Measurements from ENCODE around the gene MAP2K3.
"Not testable (repeated sequence)": the region's sequence is repeated elsewhere in the genome, so short reads cannot be mapped to it uniquely, and the experiment has no call there.

MAP2K3 gene

GRCh38 chr17:21310766-21311602 is 26.5 kb downstream of the MAP2K3 start:
- not testable (repeated sequence) for DNase-seq (ENCODE audit: low read depth)

- DNase-seq (ENCODE audit: low read depth): no peak
Measured at GRCh38 chr17:21313320-21313719, 28.8 kb downstream of the MAP2K3 start.

GRCh38 chr17:21313761-21314160 is 29.2 kb downstream of the MAP2K3 start:
- DNase-seq (ENCODE audit: low read depth): not testable (repeated sequence)

GRCh38 chr17:21314261-21314664 is 29.8 kb downstream of the MAP2K3 start:
- DNase-seq (ENCODE audit: low read depth): not testable (repeated sequence)

DNA sequence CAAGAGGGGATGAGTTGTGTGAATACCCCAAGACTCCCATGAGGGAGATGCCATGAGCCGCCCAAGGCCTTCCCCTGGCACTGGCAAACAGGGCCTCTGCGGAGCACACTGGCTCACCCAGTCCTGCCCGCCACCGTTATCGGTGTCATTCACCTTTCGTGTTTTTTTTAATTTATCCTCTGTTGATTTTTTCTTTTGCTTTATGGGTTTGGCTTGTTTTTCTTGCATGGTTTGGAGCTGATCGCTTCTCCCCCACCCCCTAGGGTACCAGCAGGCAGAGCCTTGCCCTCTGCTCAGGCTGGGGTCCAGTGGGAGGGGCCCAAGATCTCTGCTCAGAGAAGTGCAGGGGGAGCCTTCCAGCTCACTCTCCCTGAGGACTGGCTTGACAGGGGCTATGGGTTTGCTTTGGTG is 30.2 kb downstream of the MAP2K3 start:
- not testable (repeated sequence) for DNase-seq (ENCODE audit: low read depth)

- not testable (repeated sequence) for DNase-seq (ENCODE audit: low read depth)
Measured at GRCh38 chr17:21315246-21316000, 30.9 kb downstream of the MAP2K3 start.

DNA sequence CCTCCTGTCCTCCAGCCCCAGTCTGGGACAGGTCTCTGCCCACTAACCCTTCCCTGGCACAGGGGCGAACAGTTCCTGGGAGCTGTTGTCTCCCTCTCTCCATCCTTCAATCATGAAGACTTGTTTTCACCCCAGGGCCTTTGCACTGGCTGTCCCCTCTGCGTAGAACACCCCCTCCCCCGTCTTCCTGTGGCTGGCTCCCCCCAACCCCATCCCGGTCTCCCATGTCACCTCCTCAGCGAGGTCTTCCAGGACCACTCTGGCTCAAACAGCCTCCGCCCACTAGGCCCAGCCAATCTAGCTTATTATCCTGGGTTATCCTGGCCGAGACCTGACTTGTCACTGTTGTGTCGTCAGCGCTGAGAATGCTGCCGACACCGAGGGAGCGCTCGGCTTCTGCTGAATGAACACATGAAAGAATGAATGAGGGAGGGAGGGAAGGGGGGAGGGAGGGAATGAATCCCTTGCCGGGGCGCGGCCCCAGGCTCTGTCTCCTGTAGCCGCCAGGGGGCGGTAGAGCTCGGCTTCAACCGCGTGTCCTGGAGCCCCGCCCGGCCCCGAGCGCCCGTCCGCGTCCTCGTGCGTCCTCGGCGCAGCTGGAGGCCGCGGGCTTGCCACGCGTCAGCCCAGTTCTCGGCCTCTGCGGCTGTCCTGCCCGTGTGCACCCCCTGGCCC is 31.8 kb downstream of the MAP2K3 start:
- DNase-seq (ENCODE audit: low read depth): not testable (repeated sequence)

DNA sequence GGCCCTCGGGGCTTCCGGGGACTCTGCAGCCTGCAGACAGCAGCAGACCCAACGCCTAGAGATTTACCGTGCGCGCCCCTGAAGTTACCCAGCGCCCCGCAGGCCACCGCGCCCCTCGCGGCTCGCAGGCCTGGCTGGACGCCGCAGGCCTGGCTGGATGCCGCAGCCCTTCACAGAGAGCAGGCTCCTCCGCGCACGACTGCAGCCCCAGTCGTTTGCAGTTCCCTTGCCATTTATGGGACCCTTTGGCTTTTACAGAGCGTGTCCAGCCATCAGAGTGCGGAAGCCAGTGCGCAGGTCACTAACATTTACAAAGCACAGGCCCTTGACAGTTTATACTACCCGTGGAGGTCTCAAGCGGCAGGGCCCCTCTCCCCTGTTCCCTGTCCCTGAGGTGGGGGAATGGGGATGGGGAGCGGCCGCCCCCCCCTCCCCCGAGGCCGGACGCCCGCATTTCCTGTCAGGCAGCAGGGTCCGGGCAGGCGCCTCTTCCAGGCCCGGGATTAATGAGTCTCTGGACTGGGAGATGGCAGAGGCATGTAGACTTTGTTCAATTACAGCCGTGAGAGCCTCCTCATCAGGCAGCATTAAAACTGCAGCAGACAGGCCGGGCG is 32.5 kb downstream of the MAP2K3 start:
- DNase-seq (ENCODE audit: low read depth): not testable (repeated sequence)

- not testable (repeated sequence) for DNase-seq (ENCODE audit: low read depth)
Measured at GRCh38 chr17:21317821-21318220, 33.3 kb downstream of the MAP2K3 start.

GRCh38 chr17:21318439-21318838 is 33.9 kb downstream of the MAP2K3 start:
- DNase-seq (ENCODE audit: low read depth): no peak

GRCh38 chr17:21318856-21319255 is 34.3 kb downstream of the MAP2K3 start:
- DNase-seq (ENCODE audit: low read depth): not testable (repeated sequence)

- not testable (repeated sequence) for DNase-seq (ENCODE audit: low read depth)
Measured at GRCh38 chr17:21319256-21319655, 34.7 kb downstream of the MAP2K3 start.

- not testable (repeated sequence) for DNase-seq (ENCODE audit: low read depth)
Measured at GRCh38 chr17:21319686-21320375, 35.3 kb downstream of the MAP2K3 start.

GRCh38 chr17:21320430-21320829 is 35.9 kb downstream of the MAP2K3 start:
- DNase-seq (ENCODE audit: low read depth): not testable (repeated sequence)

DNA sequence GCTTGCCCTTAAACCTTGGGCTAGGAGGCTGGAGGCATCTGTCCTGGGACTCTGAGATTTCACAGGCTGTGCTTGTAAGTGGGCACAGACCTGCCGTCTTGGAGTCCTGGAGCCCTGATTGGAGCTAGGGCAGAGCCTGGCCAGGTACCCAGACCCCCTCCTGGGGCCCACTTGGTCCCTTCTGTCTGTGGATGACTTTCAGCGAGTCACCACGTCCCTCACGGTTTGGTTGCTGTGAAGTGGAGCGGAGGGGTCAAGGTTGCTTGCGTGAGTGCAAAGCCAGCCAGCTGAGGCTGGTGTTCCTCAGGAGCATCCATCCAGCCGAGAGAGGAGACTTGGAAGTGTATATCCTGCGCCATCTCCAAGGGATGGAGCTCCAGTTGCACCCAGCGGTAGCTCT is 36.5 kb downstream of the MAP2K3 start:
- DNase-seq (ENCODE audit: low read depth): not testable (repeated sequence)

DNA sequence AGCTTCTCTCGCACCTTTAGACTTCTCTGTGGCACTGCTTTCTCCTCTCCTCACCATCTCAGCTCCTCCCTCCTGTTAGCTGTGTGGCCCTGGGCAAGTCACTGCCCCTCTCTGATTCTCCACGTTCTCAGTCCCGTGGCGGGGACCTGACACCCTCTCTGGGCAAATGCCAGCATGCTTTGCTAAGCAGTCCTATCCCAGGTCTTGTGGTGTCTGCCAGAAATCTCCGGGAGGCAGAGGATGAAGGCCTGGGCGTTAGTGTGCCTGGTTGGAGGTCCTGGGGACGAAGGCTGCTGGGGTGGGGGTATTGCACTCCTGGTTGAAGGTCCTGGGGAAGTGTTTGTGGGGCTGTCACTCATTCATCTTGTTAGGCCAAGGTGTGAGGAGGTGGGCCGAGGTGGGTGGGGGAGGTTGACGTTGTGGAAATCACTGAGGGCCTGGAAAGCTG is 37.3 kb downstream of the MAP2K3 start:
- DNase-seq (ENCODE audit: low read depth): not testable (repeated sequence)

DNA sequence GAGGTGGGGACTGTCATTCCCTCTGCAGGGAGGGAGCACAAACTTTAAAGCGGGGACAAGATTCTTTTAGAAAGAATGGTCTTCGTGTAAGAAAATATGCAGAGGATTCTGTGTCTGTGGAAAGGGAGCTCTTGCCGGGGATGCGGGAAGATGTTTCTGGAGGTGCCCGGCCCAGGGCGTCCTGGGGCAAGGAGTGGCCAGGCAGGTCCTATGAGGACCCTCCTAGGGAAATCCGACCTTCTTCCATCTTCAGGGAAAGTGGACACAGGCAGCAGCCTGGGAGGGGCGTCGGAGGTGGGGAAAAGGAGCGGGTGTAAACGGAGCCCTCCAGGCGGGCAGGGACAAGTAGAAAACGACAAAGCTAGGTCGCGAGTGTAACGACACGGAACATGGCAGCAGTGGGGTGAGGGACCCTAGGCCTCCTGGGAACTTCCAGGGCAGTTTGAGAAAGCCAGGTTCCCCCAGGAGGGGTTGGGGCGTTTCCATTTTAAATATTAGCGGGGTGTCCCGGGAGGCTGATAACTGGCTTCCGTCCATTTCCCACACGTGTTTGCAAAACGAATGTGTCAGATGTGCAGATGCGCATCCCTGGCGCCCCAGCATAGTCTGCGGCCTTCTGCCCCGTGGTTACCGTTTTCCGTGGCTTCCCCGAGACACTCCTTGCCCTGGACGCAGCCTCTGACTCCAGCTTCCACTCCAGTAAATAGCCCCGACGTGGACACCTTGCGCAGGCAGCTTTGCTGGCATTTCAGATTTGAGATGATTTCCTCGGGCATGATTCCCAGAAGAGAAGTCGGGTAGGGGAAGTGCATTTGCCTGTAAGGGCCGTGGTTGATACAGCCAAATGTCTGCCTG is 39.0 kb downstream of the MAP2K3 start:
- not testable (repeated sequence) for DNase-seq (ENCODE audit: low read depth)

- DNase-seq (ENCODE audit: low read depth): not testable (repeated sequence)
Measured at GRCh38 chr17:21324741-21325140, 40.2 kb downstream of the MAP2K3 start.

- not testable (repeated sequence) for DNase-seq (ENCODE audit: low read depth)
Measured at GRCh38 chr17:21327921-21328320, 43.4 kb downstream of the MAP2K3 start.

- DNase-seq (ENCODE audit: low read depth): not testable (repeated sequence)
Measured at GRCh38 chr17:21328778-21329177, 44.3 kb downstream of the MAP2K3 start.
